Brain microvascular endothelial cell (primary cell): Measurements from ENCODE around the gene H19.

ENCODE experiments used
- DNase-seq: peaks from one replicate; pipeline ENCODE4 v3.0.0-alpha.2; 2020
- H3K27ac ChIP-seq: fragments of 250-450 bp; sonication (Bioruptor Pico); 2 replicates; pipeline ENCODE4 v1.5.1; 2020; ENCODE audit warnings: mild to moderate bottlenecking, moderate library complexity
- H3K27me3 ChIP-seq: fragments of 250-450 bp; sonication (Bioruptor Pico); replicated peaks from 2 replicates; pipeline ENCODE4 v1.5.1; 2020; ENCODE audit warnings: mild to moderate bottlenecking
- H3K36me3 ChIP-seq: fragments of 250-450 bp; sonication (Bioruptor Pico); replicated peaks from 2 replicates; pipeline ENCODE4 v1.5.1; 2020; ENCODE audit warnings: mild to moderate bottlenecking
- H3K4me3 ChIP-seq: 2 replicates; pipeline ENCODE4 v1.5.1; 2011; ENCODE audit warnings: low read depth, mild to moderate bottlenecking, control low read depth, low read length, moderate library complexity
- in situ Hi-C: cut with HindIII; loops from 2 replicates; pipeline ENCODE4 v1.10.0; 2017; ENCODE audit warnings: low sequenced_read_pairs, low pct_ligation_motif_present
- TF ChIP-seq, protein P1 (sequence below): IDR thresholded peaks from 2 replicates; pipeline ENCODE4 v1.5.1; 2011; ENCODE audit warnings: low read depth, mild to moderate bottlenecking, moderate library complexity, low read length, control low read depth, inconsistent platforms; ENCODE audit errors: missing control alignments

H19 gene

DNA sequence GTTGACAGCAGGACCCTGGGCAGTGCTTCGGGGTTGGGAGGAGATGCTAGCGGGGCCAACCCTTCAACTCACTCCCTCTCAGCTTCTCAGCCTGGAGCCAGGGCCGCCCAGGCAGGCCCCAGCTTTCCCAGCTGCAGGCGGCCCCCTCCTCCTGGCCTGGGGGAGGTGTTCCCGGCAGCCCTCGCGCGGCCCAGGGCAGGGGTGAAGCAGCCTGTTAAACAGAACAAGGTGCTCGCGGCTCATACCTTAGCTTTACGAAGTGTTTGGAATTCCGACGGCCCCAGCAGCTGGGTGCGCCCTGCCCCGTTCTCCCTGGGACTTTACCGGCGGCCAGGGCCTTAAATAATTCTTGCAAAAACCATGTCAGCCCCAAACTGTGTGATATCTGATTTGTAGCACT is 33.3 kb downstream of the H19 start:
- Histone ChIP-seq H3K4me3 (no peak overlapping the region), H3K27me3 (no peaks in the 10 kb centered on the region), H3K36me3 (no peaks in the 10 kb centered on the region), H3K27ac (no peak overlapping the region)
- no peak for DNase-seq
- TF ChIP-seq, protein P1, sequence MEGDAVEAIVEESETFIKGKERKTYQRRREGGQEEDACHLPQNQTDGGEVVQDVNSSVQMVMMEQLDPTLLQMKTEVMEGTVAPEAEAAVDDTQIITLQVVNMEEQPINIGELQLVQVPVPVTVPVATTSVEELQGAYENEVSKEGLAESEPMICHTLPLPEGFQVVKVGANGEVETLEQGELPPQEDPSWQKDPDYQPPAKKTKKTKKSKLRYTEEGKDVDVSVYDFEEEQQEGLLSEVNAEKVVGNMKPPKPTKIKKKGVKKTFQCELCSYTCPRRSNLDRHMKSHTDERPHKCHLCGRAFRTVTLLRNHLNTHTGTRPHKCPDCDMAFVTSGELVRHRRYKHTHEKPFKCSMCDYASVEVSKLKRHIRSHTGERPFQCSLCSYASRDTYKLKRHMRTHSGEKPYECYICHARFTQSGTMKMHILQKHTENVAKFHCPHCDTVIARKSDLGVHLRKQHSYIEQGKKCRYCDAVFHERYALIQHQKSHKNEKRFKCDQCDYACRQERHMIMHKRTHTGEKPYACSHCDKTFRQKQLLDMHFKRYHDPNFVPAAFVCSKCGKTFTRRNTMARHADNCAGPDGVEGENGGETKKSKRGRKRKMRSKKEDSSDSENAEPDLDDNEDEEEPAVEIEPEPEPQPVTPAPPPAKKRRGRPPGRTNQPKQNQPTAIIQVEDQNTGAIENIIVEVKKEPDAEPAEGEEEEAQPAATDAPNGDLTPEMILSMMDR: no peak
- in situ Hi-C loops: no loop called here

DNA sequence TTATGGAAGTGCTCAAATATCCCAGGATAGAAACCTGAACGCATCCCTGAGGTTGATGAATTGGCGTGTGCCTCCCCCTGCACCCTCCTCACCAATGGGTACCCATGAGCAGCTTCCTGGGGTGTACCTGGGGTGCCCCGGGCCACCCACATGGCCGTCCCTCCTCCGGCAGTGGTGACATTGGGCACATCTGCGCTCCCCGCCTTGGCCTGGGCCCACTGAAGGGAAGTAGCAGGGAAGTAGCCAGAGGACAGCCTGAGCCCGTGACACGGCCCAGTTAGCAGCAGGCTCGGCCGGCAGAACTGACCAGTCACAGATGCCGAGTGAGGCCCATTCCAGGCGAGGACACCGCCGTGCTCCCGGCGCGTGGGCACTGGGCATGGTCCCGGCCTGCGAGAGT is 33.8 kb downstream of the H19 start:
- in situ Hi-C loops: no loop called here
- no peak for DNase-seq
- Histone ChIP-seq H3K4me3 (no peak overlapping the region), H3K27ac (no peak overlapping the region), H3K27me3 (no peaks in the 10 kb centered on the region), H3K36me3 (no peaks in the 10 kb centered on the region)
- TF ChIP-seq, protein P1: no peak

DNA sequence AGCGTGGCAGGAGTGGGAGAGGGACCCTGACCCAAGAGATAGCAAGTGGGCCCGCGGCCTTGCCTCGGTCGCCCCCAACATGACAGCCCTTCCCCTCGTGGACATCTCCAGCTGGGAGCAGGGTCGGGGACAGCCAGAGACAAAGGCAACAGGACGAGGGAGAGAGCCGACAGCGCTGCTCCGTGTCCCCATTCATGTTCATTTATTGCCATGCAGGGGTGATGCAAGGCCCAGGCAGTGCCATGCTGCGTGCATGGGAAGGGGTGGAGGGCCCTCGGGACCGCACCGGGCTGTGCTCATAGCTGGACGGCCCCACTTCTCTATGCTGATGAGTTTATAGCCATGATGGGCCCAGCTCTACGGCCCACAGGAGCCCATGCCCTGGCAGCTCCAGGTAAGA is 37.9 kb downstream of the H19 start:
- H3K36me3 ChIP-seq: no peaks in the 10 kb centered on the region
- no peak overlapping the region for H3K4me3 ChIP-seq
- TF ChIP-seq, protein P1: no peak
- DNase-seq: no peak
- in situ Hi-C loops: no loop called here
- H3K27me3 ChIP-seq: no peaks in the 10 kb centered on the region
- no peak overlapping the region for H3K27ac ChIP-seq

DNA sequence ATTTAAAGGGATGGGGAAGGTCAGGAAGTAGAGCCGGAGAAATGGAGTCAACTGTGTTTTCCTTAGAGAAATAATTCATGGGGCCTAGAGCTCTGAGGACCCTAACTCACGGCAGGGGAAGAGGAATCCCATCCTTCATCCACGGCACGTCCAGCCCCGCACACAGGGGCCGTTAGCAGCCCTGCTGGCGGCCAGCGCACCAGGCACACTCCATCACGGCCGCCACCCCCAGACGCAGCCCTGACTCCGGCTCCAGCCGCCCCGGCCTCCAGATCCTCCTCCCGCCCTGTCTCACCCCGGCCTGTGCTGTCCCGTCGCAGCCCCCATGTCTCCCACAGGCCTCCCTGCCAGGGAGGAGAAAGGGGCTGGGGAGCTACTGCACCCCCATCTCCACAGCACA is 39.3 kb downstream of the H19 start:
- H3K27me3 ChIP-seq: no peaks in the 10 kb centered on the region
- no peak overlapping the region for H3K4me3 ChIP-seq
- H3K27ac ChIP-seq: no peak overlapping the region
- TF ChIP-seq, protein P1: no peak
- no peak for DNase-seq
- H3K36me3 ChIP-seq: no peaks in the 10 kb centered on the region
- in situ Hi-C loops: no loop called here

DNA sequence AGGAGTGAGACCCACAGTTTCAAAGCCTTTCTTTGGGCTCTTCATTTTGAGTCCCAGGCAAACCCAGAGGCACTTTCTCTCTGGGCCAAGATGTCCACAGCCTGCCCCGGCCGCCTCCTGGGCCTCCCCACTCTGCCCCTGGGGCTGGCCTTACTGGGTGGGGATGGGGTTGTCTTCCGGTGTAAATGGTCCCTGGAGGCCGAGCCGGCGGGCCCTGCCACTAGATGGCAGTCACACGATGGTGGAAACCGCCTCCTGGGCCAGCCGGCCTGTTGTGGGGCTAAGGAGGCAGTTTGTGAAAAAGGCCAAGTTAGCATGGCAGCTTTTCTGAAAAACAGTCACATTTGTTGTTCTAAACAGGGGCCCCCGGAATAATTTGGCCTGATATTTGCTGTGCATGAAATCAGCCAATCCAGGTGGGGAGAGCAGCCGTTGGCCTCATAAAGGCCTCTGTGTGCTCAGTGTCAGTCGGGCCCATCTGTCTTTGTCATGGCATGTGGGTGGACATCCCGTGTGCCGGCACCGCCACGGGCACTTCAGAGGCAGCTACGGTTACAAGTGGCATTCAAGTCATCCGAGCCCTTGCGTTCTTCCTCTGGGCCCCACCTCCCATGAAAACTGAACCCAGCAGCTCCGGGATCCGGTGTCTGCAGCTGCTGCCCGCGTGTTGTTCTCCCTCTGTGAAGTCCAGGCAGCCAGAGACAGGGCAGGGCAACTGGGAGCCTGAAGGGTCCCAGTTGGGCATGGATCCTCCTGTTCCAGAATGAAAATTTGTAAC is 44.0 kb downstream of the H19 start:
- Histone ChIP-seq H3K4me3 (no peak overlapping the region), H3K27ac (no peak overlapping the region), H3K36me3 (no peaks in the 10 kb centered on the region), H3K27me3 (no peaks in the 10 kb centered on the region)
- in situ Hi-C loops: no loop called here
- TF ChIP-seq, protein P1: no peak
- DNase-seq: no peak
